SH-SY5Y (cell line): ENCODE measurements around the gene SYP.

Source experiments
- GATA2 ChIP-seq: IDR thresholded peaks from 2 replicates; pipeline ENCODE4 v1.6.1; 2011; ENCODE audit warnings: mild to moderate bottlenecking, low read depth, low read length
- GATA3 ChIP-seq: IDR thresholded peaks from 2 replicates; pipeline ENCODE4 v1.6.1; 2011; ENCODE audit warnings: low read depth, mild to moderate bottlenecking, low read length, moderate library complexity

DNA sequence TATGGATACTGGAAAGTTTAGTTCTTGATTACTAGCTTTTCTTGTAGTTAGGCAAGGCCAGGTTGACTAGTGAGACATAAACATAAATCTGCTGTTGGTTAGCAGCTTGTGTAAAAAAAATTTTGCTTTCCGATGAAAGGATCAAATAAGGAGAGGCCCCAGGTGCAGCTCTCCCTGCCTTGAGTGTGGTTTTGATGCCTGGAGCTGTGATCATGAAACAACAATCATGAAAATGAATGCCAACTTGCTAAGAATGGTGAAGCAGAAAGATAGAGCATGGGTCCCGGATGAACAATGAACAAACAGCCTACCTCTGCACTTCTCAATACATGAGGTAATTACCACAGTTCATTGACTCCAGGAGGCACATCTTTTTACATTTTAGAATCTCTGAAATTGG lies 14.4 kb upstream of the SYP start:
- no peak for TF ChIP-seq GATA3
- no peak for TF ChIP-seq GATA2
